ENCODE results near the gene IRF2. TPM values are rescaled to one million over a fixed set of nuclear protein-coding genes. Genes with fewer than 3 reads are reported as not detected.

The IRF2 gene
- polyA plus RNA-seq, 4 donors, result 24.7 to 36.0 (median 33.4) TPM

GRCh38 chr4:184410748-184411147, 63.6 kb downstream of the IRF2 start:
- DNase-seq (ENCODE audit: low read depth in 4 of 4, low spot score in 3 of 4), result no peak

DNA sequence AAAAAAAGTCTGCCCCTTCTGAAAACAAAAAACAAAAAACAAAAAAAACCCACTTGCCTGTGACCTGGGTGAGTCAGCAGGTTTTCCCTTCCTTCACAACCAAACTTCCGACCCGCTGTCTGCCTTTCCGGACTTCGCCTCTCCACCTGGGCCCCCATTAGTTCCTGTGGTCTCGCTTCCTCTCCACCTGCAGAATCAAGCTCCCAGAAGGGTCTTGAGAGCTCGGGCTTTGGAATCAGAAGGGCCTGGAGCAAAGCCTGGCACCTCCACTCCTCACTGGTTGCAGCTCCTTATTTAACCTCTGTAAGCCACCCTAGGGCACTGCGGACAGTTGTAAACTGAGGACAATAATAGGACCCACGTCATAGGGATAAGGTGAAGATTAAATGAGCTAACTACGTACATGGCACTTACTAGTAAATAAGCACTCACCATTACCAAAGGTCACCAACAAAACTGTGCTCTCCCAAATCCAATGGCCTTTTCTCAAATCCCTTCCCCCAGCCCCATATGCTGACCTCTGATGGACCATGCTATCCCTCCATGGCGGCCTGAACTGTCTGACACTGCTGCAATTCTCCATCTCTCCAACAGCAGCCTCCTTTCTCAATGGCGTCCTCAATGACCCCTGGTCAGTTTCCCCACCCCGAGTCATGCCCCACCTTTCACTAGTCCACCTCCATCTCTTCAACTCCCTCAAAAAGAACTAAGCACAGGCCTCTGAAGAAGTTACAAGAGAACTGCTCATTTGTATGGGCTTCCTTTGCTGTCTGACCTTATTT, 64.2 kb downstream of the IRF2 start:
- DNase-seq (ENCODE audit: low read depth in 4 of 4, low spot score in 3 of 4), result no peak

DNA sequence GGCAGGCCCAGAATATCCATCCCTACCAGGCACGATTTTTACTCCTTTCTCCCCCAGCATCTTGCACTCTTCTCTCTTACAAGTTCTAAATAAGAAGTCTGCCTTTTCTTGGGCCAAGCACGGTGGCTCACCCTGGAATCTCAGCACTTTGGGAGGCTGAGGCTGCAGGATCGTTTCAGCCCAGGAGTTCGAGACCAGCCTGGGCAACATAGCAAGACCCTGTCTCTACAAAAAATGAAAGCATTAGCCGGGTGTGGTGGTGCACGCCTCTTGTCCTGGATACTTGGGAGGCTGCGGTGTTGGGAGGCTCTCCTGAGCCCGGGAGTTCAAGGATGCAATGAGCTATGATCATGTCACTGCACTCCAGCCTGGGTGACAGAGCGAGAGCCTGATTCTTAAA, 64.8 kb downstream of the IRF2 start:
- DNase-seq (ENCODE audit: low read depth in 4 of 4, low spot score in 3 of 4), result no peak

DNA sequence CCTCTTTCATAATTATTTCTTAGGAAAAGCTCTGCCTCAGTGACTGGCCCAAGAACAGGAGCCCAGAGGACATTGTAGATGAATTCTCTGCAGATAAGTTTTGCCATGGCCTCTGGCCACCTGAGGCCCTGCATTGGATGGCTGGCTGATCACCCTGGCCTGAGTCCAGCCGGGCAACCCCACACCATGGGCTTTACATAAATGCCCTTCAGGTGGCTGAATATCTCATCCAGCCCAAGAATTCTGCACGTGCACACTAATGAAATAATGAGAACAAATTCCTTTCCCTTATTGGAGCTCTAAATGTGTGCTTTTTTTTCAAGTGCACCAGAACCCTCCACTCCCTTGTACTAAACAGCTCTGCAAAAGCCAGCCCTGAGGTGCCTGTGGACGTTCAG, 65.7 kb downstream of the IRF2 start:
- no peak for DNase-seq (ENCODE audit: low read depth in 4 of 4, low spot score in 3 of 4)

- DNase-seq (ENCODE audit: low read depth in 4 of 4, low spot score in 3 of 4), result no peak
Measured at GRCh38 chr4:184408021-184408683, 66.2 kb downstream of the IRF2 start.

DNA sequence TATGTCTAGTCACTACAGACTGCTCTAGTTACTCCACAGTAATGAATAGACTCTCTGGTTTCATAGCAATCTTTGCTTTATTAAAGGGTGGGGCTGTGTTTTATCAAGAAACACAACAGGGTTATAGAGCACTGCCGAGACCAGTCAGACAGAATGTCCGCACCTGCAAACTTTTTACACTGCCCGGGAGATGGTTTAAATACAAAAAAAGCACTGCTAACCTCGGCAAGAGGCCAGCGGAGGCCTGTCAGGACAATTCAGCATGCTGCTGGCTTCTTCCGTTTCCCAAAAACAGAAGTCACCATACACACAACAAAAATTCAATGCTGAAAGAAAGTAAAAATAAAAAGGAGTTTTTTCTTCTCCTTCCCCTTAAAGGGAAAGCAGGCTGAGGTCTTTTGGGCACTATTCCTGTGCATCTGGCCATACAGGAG, 67.4 kb downstream of the IRF2 start:
- no peak for DNase-seq (ENCODE audit: low read depth in 4 of 4, low spot score in 3 of 4)

DNA sequence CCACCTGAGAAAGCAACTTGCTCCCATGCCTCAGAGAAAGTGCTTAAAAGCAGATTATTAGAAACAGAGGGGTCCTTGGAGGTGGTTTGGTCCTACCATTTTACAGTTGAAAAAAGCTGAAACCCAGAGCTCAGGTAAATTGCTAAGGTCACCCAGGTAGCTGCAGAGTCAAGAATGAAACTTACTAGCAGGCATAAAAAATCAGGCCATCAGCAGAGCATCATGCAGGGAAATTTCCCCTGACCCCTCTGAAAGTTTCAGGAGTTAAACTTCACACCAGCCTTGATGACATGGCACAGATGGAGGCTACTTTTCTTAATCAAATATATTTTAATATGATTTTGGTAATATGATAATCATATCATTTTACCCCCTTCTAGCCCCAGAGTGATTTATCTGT, 70.3 kb downstream of the IRF2 start:
- no peak for DNase-seq (ENCODE audit: low read depth in 4 of 4, low spot score in 3 of 4)

DNA sequence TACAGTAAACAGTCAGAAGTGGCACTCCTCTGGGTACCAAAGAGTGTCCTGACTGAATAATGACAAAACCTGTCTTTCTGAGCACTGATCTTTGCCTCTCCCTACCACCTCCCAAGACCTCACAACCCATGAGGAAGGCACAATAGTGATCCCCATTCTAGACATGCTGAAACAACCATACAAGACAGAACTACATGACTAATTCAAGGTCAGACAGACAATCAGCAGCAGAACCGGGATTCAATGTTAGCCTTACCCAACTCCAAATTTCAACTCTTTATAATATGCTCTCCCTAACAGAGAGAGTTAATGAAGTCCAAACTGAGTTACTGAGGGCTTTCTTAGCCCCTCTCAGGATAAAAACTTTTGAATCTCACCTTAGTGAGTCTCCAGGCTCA, 71.0 kb downstream of the IRF2 start:
- no peak for DNase-seq (ENCODE audit: low read depth in 4 of 4, low spot score in 3 of 4)

DNA sequence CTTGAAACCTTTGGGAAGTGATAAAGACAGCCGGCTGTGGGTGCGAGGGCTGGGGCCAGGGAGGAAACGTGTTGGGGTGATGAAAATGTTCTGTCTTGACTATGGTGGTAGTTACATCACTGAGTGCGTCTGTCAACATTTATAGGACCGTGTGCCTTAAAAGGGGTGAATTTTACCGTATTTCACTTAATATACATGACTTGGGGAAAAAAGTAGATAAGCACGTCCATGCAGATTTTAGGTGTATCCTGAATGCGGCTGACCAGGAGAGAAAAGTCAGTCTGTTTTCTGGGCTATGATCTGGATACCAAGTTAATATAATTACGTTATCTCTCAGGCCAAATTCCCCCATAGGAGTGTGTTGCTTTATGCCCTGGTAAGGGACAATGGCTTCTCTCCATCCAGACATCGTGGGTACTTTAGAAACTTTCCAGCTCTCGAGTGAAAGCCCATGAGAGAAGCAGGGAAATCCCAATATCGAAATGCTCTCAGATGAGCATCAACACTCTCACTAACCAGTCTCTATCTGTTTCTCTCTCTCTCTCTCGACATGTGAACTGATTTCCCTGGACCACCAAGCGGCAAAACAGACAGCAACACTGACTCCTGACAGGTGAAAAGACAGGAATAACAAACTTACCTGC, 71.5 kb downstream of the IRF2 start:
- DNase-seq (ENCODE audit: low read depth in 4 of 4, low spot score in 3 of 4), result no peak

DNA sequence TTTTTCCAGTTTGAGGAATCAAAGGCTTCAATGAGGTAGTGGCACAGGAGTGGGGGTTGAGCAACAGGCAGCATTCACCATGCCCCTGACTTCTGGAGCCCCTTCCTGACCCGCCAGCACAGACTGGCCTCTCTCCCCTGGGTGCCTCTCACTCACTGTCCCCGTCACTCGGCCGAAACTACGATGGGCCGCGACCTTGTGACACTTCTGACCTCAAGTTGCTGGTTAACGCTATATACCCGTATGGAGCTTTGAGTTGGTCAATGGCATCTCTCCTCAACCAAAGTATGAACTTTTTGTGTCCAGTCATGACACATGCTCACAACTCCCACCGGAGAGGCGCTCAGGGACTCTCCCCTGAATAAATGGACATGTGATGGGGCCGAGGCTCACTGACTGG, 72.1 kb downstream of the IRF2 start:
- no peak for DNase-seq (ENCODE audit: low read depth in 4 of 4, low spot score in 3 of 4)

DNA sequence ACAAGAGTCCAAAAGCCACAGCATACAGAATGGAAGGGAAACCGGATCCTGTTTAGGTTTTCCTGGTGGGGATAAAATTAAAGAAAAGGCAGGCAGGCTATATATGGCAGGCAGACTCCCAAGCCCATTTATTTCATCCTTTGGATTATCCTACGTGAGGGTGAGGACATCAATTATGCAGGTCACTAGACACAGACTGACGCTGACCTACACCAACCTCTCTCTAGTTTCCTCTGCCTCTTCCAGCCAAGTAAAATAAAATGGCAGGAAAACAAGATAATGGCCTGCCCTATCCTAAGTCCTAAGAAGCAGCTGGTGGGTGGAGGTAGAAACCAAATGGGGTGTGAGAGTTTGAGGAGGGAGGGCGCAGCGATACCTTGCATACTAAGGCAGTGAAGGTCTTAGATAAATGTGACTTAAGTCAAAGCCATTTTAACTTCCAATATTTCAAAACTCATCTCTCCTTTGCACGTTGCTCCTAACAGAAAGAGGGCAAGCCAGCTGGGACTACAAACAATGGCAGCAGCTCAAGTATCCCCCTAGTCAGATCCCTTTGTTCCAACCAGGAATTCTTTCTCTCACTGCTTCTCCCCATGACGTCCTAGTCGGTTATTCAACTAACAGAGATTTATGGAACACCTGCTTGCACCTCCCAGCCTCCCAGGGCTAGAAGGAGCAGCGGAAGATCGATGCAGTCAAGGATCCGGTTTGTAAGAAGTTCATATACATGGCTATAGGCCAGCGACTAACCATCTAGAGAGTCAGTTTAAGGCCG, 72.8 kb downstream of the IRF2 start:
- no peak for DNase-seq (ENCODE audit: low read depth in 4 of 4, low spot score in 3 of 4)

DNA sequence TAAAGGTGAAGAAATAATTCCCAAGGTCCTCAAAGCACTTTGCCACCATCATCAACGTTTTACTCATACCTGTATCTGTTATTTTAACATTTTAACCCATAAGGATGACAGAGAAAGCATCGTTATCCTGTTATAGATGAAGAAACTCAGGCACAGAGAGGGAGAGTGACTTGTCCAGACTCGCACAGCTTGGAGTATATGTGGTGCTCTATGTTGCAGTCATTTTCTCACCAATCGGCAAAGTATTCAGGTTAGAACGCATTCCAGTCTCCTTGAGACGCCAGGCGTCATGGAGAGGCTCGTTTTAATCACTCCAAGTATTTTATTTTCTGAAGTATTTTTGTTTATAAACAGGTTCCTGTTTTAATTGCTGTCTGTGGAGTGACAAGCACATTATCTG, 73.5 kb downstream of the IRF2 start:
- no peak for DNase-seq (ENCODE audit: low read depth in 4 of 4, low spot score in 3 of 4)

GRCh38 chr4:184400375-184400870, 73.9 kb downstream of the IRF2 start:
- no peak for DNase-seq (ENCODE audit: low read depth in 4 of 4, low spot score in 3 of 4)

GRCh38 chr4:184399512-184399908, 74.8 kb downstream of the IRF2 start:
- DNase-seq (ENCODE audit: low read depth in 4 of 4, low spot score in 3 of 4), result no peak

GRCh38 chr4:184398741-184399511, 75.4 kb downstream of the IRF2 start:
- no peak for DNase-seq (ENCODE audit: low read depth in 4 of 4, low spot score in 3 of 4)

DNA sequence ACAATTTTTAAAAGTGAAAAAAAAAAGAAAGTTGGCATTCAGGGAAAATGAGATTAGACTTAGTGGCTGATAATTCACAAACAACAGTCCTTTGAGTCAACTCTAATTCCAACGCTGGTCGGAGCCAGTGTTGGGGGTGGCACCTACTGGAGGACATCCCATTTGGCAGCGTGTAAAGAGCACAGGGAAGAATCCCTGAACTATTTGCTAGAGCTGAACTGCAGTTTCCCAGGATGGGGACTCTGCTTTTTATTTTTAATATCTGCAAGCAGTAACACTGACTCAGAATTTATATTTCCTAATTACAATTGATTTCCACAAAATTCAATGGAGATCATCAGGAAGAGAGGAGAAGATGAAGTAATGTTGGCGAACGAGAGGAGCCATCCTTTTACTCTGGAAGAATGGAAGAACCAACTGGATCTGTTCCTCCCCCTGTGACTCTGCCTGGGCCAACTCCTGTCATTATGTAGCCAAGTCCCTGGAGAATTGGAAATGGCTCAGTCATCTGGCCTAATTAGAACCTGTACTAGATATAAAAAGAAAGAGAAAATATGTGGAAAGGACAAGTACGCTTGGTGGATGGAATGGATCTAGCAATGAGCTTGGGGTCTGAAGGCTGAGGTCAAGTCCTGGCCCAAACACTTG, 76.7 kb downstream of the IRF2 start:
- no peak for DNase-seq (ENCODE audit: low read depth in 4 of 4, low spot score in 3 of 4)

- DNase-seq (ENCODE audit: low read depth in 4 of 4, low spot score in 3 of 4), result no peak
Measured at GRCh38 chr4:184396570-184397515, 77.5 kb downstream of the IRF2 start.

DNA sequence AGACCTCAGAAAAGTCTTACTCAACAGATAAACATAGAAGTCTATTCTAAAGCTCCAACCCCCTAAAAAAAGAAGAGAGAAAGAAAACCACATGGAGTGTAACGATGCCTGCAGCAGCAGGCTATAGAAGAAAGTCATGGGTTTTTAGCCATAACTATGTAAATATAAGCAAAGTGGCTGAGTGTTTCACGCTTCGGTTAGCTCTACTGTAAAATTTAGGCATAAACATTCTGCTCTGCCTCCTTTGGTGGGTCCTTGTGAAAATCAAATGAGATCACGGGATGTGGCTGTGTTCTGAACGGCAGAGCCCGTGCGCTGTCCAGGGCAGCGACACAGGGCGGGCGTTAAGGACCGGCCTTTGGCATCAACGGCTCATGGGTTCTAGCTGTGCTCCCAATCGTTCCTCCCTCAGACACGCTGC, 78.4 kb downstream of the IRF2 start:
- no peak for DNase-seq (ENCODE audit: low read depth in 4 of 4, low spot score in 3 of 4)
